ENCODE data around the gene PVALB.

The PVALB gene

GRCh38 chr22:36840106-36840505, 23.3 kb upstream of the PVALB start:
- no peak overlapping the region for H3K27ac ChIP-seq
- TF ChIP-seq ZFX (IDR thresholded peaks at IDR 0.05; ENCODE audit: borderline replicate concordance), result no peak
- no peak for TF ChIP-seq CTCF (IDR thresholded peaks at IDR 0.05)

- TF ChIP-seq ZFX (IDR thresholded peaks at IDR 0.05; ENCODE audit: borderline replicate concordance), result no peak
- no peak for TF ChIP-seq CTCF (IDR thresholded peaks at IDR 0.05)
- H3K27ac ChIP-seq, result no peak overlapping the region
These were observed 22.7 kb upstream of the PVALB start for GRCh38 chr22:36839356-36840073.

GRCh38 chr22:36838119-36839030, 21.5 kb upstream of the PVALB start:
- TF ChIP-seq CTCF (IDR thresholded peaks at IDR 0.05), result no peak
- no peak for TF ChIP-seq ZFX (IDR thresholded peaks at IDR 0.05; ENCODE audit: borderline replicate concordance)
- no peak overlapping the region for H3K27ac ChIP-seq

GRCh38 chr22:36835903-36836302, 19.1 kb upstream of the PVALB start:
- H3K27ac ChIP-seq, result no peak overlapping the region
- no peak for TF ChIP-seq CTCF (IDR thresholded peaks at IDR 0.05)
- TF ChIP-seq ZFX (IDR thresholded peaks at IDR 0.05; ENCODE audit: borderline replicate concordance), result no peak

GRCh38 chr22:36833073-36833472, 16.2 kb upstream of the PVALB start:
- no peak overlapping the region for H3K27ac ChIP-seq
- TF ChIP-seq ZFX (IDR thresholded peaks at IDR 0.05; ENCODE audit: borderline replicate concordance) (no peak), CTCF (IDR thresholded peaks at IDR 0.05) (no peak)

GRCh38 chr22:36831717-36832116, 14.9 kb upstream of the PVALB start:
- no peak overlapping the region for H3K27ac ChIP-seq
- no peak for TF ChIP-seq CTCF (IDR thresholded peaks at IDR 0.05)
- no peak for TF ChIP-seq ZFX (IDR thresholded peaks at IDR 0.05; ENCODE audit: borderline replicate concordance)

- TF ChIP-seq CTCF (IDR thresholded peaks at IDR 0.05) (no peak), ZFX (IDR thresholded peaks at IDR 0.05; ENCODE audit: borderline replicate concordance) (no peak)
These were observed 14.4 kb upstream of the PVALB start for GRCh38 chr22:36831206-36831605.

More at GRCh38 chr22:36831206-36831605, 14.4 kb upstream of the PVALB start:
- H3K27ac ChIP-seq, result no peak overlapping the region

Data from 22Rv1 (cell line).